ENCODE results near the gene HDAC9. TPM values are rescaled to one million over a fixed set of nuclear protein-coding genes. Genes with fewer than 3 reads are reported as not detected.
A peak's percentile ranks its signal among the peaks of the same experiment; 100 is the strongest.

HDAC9 gene
- total RNA-seq, 1 experiment from 2014 or later = 11.3 TPM

GRCh38 chr7:18698258-18698734 is 202.7 kb downstream of the HDAC9 start:
- TF ChIP-seq CTCF (IDR thresholded peaks at IDR 0.05; ENCODE audit: unreplicated experiment) = no peak
- no TSS peak for BruUV-seq (replicated peaks)
- no peak overlapping the region for H3K4me3 Mint-ChIP-seq (ENCODE audit: unreplicated experiment)
- no peak overlapping the region for H3K27ac Mint-ChIP-seq (ENCODE audit: low read depth, unreplicated experiment)
- POLR2A ChIA-PET = interaction anchor here (0.7 to 1.0 kb wide), 2 partner anchors 26 to 967 kb away, joined by 3 to 4 read pairs; no protein-coding TSS in a partner anchor
- H3K4me1 Mint-ChIP-seq (ENCODE audit: insufficient read depth, unreplicated experiment) = peaks cover 7% of the 10 kb centered on the region
- CTCF ChIA-PET = interaction anchor here (0.6 to 1.0 kb wide), 4 partner anchors 13 to 949 kb away, joined by 3 to 5 read pairs (median 4); no protein-coding TSS in a partner anchor
- no peaks in the 10 kb centered on the region for H3K36me3 Mint-ChIP-seq (ENCODE audit: insufficient read depth, unreplicated experiment)
- intact Hi-C loops (cut with micrococcal nuclease) = no loop called here
- H3K27me3 Mint-ChIP-seq (ENCODE audit: insufficient read depth, unreplicated experiment) = no peaks in the 10 kb centered on the region
- no peak for DNase-seq (ENCODE audit: unreplicated experiment)
- H3K9me3 Mint-ChIP-seq (ENCODE audit: unreplicated experiment) = no peaks in the 10 kb centered on the region

DNA sequence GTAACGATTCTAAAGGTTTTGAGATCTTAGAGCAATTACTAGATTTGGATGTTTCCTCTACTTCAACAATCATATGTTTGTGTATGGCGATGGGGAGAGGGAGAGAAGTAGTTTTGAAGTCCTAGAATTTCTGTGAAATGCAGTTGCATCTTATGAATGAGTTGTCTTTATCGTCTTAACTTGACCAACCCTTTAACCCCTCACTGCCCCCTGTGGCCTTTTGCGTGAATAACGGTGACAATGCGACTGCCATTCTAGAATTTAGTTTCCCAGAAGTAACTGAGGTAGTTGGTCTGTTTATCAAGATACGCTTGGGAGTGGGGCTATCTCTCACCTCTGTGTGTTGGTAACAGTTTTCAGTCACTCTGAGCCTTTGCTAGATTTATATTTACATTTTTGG is 204.6 kb downstream of the HDAC9 start:
- peak; percentile 30 for TF ChIP-seq CTCF (IDR thresholded peaks at IDR 0.05; ENCODE audit: unreplicated experiment)
- Mint-ChIP-seq H3K27ac (ENCODE audit: low read depth, unreplicated experiment) (no peak overlapping the region), H3K4me1 (ENCODE audit: insufficient read depth, unreplicated experiment) (no peaks in the 10 kb centered on the region), H3K36me3 (ENCODE audit: insufficient read depth, unreplicated experiment) (no peaks in the 10 kb centered on the region), H3K27me3 (ENCODE audit: insufficient read depth, unreplicated experiment) (no peaks in the 10 kb centered on the region), H3K4me3 (ENCODE audit: unreplicated experiment) (no peak overlapping the region), H3K9me3 (ENCODE audit: unreplicated experiment) (no peaks in the 10 kb centered on the region)
- POLR2A ChIA-PET = no interaction called here
- intact Hi-C loops (cut with micrococcal nuclease) = no loop called here
- CTCF ChIA-PET = interaction anchor here (1.0 kb wide), 1 partner anchor 379 kb away, joined by 3 read pairs; no protein-coding TSS in a partner anchor
- BruUV-seq (replicated peaks) = no TSS peak
- DNase-seq (ENCODE audit: unreplicated experiment) = peak; percentile 21

DNA sequence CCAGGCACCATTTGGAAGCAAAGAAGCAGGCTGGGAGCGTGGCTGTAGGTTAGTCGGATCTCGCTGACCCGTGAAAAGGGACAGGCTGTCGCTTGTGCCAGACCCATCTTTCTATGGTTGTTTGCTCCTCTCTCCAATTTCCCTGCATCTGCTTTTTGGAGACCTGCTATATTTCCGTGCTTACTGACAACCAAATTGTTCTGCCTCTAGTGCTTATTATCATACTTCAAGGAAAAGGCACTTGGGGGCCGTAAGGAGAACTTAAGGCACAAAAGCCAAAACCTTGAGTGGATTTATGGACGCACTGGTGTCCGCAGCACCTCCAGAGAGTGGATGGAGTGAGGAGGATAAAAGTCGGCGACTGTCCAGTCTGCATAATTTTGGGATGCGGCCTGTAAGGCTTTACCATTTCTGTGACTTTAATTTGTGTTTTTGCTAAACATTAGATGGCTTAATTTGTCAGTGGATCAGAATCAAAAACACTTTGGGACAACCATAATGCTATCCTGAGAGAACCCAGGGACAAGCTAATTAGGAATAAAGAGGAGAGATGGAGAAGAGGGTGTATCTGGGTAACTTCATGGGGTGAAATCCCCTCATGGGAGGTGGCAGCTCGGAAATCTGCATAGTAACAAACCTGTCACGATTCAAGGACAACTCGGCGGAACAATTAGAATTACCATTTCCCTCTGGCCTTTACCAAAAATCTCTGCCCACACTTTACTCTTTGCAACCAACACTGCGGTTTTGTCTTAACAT is 206.7 kb downstream of the HDAC9 start:
- POLR2A ChIA-PET = no interaction called here
- intact Hi-C loops (cut with micrococcal nuclease) = no loop called here
- no peak overlapping the region for H3K27ac Mint-ChIP-seq (ENCODE audit: low read depth, unreplicated experiment)
- no peak overlapping the region for H3K4me3 Mint-ChIP-seq (ENCODE audit: unreplicated experiment)
- CTCF ChIA-PET = no interaction called here
- no peaks in the 10 kb centered on the region for H3K36me3 Mint-ChIP-seq (ENCODE audit: insufficient read depth, unreplicated experiment)
- BruUV-seq (replicated peaks) = no TSS peak
- no peak for TF ChIP-seq CTCF (IDR thresholded peaks at IDR 0.05; ENCODE audit: unreplicated experiment)
- DNase-seq (ENCODE audit: unreplicated experiment) = no peak
- no peaks in the 10 kb centered on the region for H3K27me3 Mint-ChIP-seq (ENCODE audit: insufficient read depth, unreplicated experiment)
- no peaks in the 10 kb centered on the region for H3K9me3 Mint-ChIP-seq (ENCODE audit: unreplicated experiment)
- H3K4me1 Mint-ChIP-seq (ENCODE audit: insufficient read depth, unreplicated experiment) = no peaks in the 10 kb centered on the region

- H3K27ac Mint-ChIP-seq (ENCODE audit: low read depth, unreplicated experiment) = no peak overlapping the region
- no peaks in the 10 kb centered on the region for H3K36me3 Mint-ChIP-seq (ENCODE audit: insufficient read depth, unreplicated experiment)
- ChIA-PET POLR2A (no interaction called here), CTCF (interaction anchor here (0.7 kb wide), 2 partner anchors 373 to 1651 kb away, joined by 4 read pairs; no protein-coding TSS in a partner anchor)
- no peaks in the 10 kb centered on the region for H3K9me3 Mint-ChIP-seq (ENCODE audit: unreplicated experiment)
- H3K4me3 Mint-ChIP-seq (ENCODE audit: unreplicated experiment) = no peak overlapping the region
- intact Hi-C loops (cut with micrococcal nuclease) = no loop called here
- no peak for TF ChIP-seq CTCF (IDR thresholded peaks at IDR 0.05; ENCODE audit: unreplicated experiment)
- H3K27me3 Mint-ChIP-seq (ENCODE audit: insufficient read depth, unreplicated experiment) = no peaks in the 10 kb centered on the region
- no peak for DNase-seq (ENCODE audit: unreplicated experiment)
- H3K4me1 Mint-ChIP-seq (ENCODE audit: insufficient read depth, unreplicated experiment) = no peaks in the 10 kb centered on the region
- no TSS peak for BruUV-seq (replicated peaks)
These were observed 208.1 kb downstream of the HDAC9 start for GRCh38 chr7:18703685-18704084.

Data from MCF 10A (cell line).